NCI-H2107 treated with DMSO at 0.1 percent for 48 hours (cell line): ENCODE measurements around the gene RPS3A.
"Not testable (repeated sequence)": the region's sequence is repeated elsewhere in the genome, so short reads cannot be mapped to it uniquely, and the experiment has no call there.

Source experiments
- DNase-seq: peaks from one replicate; lab custom pipeline; 2025; ENCODE audit not compliant: unreplicated experiment; lab: John Stamatoyannopoulos, UW

The RPS3A gene

GRCh38 chr4:151099229-151099975 lies at the start of gene RPS3A:
Gene RPS3A (plus strand): TSS chr4:151099628. CDS start chr4:151099653, 25 bp downstream.
- peak; percentile 86 for DNase-seq

DNA sequence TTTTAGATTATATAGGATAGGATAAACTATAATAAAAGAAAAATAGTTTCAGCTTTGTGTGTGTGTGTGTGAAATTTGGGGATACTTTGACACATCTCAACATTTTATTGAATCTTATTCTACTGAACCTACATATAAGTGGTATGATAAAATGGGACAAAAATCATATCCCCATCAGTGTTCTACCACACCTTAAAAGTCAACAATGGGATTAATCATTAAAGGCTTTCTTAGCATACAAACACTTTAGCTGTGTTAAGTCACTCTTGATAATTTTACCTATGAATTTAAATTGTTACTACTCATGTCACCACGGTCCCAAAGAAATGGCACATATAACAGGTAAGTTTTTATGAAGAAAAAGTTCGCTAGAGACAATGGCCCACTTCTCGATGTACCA lies 46.6 kb upstream of the RPS3A start:
- no peak for DNase-seq

DNA sequence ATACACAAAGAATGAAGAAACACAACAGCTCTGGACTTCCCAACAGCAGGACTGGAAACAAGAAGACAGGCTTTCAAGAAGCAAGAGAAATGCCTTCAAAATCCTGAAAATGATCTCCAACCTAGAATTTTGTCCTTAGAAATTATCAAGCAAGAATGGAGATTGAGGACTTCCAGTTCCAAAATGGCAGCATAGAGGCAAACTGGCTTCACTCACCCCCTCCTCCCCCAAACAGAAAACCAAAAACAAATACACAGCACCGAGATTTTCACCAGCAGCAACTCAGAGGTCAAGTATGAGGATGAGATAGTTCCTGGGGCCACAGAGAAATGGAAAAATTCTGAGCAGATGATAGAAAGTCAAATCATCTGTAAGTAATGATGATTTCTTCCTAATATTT lies 43.9 kb upstream of the RPS3A start:
- no peak for DNase-seq

- DNase-seq = not testable (repeated sequence)
These were observed 36.3 kb upstream of the RPS3A start for GRCh38 chr4:151063143-151063542.

DNA sequence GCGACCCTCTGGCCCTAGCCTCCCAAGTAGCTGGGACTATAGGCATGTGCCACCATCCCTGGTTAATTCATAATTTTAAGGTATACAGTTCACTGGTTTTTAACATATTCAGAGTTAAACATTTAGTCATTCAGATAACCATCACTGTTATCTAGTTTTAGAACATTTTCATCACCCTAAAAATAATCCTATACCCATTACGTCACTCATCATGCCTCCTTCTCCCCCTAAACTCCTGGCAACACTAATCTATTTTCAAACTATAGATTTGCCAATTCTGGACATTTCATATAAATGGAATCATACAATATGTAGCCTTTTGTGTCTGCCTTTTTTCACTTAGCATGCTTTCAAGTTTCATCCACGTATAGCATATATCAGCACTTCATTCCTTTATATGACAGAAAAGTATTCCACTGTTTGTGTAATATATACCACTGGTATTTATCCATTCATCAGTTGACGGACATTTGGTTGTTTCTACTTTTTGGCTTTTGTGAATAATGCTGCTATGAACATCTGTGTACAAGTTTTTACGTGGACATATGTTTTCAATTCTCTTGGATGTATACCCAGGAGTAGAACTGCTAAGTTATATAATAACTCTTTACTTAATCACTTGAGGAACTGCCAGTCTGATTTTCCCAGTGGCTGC lies 32.0 kb upstream of the RPS3A start:
- DNase-seq = no peak

- DNase-seq = no peak
These were observed 25.0 kb upstream of the RPS3A start for GRCh38 chr4:151074416-151074916.

- DNase-seq = not testable (repeated sequence)
These were observed 21.4 kb upstream of the RPS3A start for GRCh38 chr4:151077978-151078377.

DNA sequence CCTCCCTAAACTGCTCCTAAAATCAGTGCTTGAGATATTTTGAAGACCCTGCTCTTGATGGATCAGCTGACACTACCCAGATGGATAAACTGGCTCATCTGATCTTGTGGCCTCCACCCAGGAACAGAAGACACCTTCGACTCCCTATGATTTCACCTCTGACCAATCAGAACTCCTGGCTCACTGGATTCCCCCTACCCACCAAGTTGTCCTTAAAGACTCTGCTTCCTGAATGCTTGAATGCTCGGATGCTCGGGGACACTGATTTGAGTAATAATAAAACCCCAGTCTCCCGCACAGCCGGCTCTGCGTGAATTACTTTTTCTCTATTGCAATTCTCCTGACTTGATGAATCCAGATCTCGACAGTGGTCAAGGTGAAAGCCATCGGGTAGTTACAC lies 12.0 kb upstream of the RPS3A start:
- DNase-seq = no peak

DNA sequence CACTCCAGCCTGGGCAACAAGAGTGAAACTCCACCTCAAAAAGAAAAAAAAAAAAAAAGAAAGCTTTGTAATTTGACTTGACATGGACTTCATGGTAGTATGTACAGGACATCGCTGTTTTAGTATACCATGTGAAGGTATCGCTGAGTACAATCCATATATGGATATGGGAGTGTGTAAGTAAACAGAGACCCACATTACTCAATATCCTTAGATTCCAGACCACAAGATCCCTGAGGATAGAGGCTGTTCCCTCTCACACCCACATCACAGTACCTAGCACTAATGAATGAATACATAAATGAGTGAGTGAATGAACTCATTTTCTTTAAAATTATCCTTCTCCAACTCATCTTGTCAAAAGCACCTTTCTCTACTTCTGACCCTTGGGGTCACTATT lies 8.4 kb upstream of the RPS3A start:
- no peak for DNase-seq

DNA sequence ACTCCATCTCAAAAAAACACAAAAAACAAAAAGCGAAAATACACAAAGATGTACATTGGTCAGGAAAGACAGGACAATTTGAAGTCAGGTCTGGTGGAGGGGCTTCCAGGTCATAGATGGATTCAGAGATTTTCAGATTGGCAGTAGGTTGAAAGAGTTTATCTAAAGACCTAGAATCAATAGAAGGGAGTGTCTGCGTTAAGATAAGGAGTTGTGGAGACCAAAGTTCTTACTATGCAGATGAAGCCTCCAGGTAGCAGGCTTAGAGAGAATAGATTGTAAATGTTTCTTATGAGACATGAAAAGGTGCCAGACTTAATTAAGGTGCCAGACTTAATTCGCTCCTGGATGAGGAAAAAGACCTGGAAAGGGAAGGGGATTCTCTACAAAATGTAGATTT lies 6.9 kb upstream of the RPS3A start:
- no peak for DNase-seq

DNA sequence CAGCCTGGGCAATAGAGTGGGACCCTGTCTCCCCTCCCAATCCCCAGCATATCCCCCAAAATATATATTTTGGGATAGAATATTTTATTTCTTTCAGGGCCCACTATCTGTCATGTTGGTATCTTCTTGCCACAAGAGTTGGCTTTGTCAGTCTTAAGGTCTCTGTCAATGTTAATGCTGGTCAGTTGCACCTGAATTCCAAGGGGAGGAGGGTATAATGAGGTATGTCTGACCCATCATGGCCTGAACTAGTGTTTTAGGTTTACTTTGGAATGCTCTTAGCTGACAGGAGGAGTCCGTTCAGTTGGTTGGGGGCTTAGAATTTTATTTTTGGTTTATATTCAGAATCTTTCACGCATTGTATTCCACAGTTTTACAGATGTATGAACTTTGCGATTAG lies 6.2 kb upstream of the RPS3A start:
- no peak for DNase-seq

GRCh38 chr4:151094290-151094751 lies 5.1 kb upstream of the RPS3A start:
- no peak for DNase-seq

- no peak for DNase-seq
These were observed 4.3 kb upstream of the RPS3A start for GRCh38 chr4:151095142-151095541.

- DNase-seq = no peak
These were observed 1.7 kb upstream of the RPS3A start for GRCh38 chr4:151097759-151098158.

DNA sequence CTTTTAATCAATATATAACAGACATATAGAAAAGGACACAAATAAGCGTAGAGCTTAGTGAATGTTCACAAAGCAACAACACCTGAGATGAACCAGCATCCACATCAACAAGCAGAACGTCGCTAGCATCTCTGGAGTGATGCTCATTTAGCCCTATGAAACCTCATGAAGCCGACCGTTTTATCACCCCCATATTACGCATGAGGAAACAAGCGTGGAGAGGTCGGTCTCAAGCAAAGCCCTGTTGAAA lies 524 bp upstream of the RPS3A start:
- DNase-seq = no peak

DNA sequence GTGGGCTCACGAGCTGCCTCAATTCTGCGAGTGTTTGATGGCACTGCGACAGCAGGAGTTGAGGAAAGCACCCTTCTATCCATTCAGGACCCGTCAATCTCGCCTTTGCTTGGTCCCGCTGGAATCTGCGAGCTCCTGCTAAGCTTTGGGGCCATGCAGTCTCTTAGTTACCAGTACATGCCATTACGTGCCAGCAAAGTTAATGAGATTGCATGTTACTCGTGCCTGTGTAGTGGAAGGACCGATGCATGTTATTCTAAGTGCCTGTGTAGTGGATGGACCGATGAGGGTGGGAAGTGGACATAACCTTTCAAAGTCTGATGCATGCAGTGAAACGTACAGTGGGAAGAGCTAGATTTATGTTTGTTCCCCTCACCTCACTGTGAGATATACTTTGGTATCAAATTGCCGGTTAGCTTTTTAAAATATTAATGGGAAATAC lies 569 bp downstream of the RPS3A start:
- no peak for DNase-seq

DNA sequence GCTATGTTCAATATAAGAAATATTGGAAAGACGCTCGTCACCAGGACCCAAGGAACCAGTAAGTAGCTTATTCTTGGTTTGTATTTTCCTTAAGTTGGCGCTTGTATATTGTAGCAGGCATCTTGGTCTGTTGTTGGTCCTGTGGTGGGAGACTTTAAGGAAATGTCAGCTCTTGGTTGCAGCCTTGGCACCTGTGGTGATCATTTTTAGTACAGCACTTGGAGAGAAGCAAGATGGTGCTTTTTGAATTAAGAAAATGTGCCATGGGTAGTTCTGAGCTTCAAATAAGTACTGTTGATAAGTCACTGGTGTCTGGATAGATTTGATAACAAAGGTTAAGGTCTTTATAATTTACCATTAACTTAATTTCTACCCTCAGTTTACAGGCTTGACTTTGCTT lies 1.1 kb downstream of the RPS3A start:
- DNase-seq = no peak

DNA sequence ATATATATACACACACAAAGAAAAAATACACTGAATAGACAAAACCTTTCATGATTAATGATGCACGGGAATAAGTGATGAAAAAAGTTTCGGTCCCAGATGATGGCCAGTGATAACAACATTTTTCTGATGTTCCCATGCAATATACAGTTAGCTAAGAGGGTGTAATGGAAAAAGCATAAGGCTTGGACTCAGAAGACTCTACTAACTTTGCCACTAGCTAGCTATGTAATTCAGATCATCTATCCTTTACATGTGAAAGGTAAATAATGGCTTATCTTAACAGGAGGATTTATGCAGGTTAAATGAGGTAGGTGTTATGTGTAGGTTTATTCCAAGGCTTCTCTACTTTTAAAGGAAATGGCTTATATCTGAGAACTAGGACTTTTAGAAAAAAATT lies 4.3 kb downstream of the RPS3A start:
- DNase-seq = no peak

DNA sequence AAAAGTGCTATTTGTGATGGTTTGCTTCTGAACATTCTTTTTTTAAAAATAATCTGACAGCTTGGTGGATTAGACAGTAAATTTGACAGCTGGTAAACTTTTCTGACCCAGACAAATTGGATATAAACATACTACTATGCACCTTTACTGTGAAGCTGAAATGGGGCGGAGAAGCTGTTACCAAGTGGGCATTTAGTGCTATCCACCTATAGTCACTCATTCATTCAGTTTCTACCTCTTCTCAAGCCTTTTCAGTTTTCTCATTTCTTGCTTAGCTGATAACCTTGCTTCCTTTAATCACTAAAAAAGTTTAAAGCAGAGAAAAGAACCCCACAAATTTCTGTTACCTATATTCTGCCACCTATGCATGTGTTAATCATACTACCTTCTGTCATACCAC lies 5.2 kb downstream of the RPS3A start:
- no peak for DNase-seq

DNA sequence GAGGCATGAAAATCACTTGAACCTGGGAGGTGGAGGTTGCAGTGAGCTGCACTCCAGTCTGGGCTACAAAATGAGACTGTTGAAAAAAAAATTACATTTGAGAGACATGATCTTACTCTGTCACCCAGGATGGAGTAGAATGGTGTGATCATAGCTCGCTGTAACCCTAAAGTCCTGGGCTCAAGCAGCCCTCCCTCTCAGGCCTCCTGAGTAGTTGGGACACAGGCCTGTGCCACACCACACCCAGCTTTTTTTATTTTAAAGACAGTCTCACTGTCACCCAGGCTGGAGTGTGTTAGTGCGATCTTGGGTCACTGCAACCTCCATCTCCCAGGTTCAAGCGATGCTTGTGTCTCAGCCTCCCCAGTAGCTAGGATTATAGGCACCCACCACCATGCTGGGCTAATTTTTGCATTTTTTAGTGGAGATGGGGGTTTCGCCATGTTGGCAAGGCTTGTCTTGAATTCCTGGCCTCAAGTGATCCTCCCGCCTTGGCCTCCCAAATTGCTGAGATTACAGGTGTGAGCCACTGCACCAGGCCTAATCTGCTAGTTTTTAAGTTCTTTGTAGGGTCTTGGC lies 6.1 kb downstream of the RPS3A start:
- DNase-seq = no peak

- no peak for DNase-seq
These were observed 7.6 kb downstream of the RPS3A start for GRCh38 chr4:151107063-151107462.

DNA sequence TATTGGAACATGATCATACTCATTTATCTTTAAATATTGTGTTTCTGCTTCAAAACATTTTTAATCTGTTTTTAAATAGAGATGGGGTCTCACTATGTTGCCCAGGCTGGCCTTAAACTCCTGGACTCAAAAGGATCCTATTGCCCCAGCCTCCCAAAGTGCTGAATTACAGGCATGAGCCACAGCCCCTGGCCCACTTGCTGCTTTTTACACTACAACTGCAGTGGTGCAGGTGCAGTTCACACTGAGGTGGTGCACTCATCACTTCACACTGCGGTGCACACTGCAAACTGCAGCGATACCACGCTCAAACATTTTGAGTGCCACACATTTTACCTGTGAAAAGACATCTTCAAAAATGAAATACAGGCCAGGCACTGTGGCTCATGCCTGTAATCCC lies 10.8 kb downstream of the RPS3A start:
- DNase-seq = no peak
